ENCODE measurements around the gene ACOX1.

ACOX1 gene

DNA sequence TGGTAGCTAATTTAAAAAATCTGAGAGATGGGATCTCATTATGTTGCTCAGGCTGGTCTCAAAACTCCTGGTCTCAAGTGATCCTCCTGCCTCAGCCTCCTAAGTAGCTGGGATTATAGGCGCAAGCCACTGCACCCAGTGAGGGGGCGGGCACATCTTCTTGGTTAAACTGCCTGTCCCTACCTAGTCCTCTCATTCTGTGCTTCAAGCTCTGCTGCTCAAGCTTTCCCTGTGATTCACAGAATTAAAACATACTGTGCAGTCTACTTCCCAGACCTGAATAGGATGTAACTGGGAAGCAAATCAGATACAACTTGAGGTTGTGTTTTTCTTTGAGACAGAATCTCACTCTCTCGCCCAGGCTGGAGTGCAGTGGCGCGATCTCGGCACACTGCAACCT, 76.6 kb downstream of the ACOX1 start:
- no peak for DNase-seq

DNA sequence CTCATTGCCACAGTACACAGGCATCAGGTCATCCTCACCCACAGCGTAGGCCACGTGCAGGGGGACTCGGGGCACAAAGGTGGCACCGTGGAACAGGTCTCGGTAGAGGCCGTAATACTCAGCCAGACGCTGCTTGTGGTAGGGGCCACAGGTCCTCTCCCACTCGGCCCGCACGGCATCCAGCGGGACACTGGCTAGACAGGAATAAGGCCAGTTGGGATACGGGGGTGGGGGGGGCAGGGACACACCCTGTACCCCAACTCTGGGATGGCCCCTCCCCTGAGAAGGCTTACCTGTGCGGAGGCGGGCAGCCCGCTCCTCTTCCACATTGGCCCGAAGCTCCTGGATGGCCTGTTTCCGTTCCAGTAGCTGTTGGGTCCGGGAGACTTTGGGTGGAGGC, 77.2 kb downstream of the ACOX1 start:
- no peak for DNase-seq

DNA sequence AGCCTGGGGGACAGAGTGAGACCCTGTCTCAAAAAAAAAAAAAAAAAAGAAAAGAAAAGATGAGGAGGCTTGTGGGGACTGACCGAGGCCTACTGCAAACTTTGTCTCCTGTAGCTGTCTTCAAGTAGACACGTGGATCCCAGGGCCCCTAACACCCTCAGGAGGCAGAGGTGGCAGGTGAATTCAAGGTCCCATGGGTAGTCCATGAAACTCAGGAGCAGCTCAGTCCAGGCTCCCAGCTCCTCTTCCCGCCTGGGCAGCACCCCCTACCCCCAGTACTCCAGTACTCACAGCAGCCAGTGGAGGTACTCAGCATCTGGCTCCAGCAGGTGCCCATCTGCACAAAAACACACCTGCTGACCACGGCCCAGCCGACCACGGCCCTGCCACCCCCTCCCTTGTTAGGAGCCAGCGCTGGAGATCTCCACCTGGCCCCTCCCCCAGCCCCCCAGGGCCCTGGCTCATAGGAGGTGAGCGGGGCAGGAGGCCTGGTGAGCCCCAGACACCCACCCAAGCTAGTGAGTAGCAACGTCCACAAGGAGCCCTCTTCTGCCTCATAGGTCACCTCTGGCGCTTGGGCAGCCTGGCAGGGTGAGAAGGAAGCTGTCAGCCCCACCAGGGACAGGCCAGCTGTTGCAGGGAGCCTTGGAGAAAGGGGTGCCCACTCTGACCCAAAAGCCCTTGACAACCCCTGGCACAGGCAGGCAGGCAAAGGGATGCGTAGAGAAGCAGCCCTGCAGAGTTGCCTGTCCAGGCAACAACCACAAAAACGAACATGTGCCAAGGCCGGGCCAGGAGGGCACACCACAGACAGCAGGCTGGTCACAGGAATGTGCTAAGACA, 78.1 kb downstream of the ACOX1 start:
- no peak for DNase-seq

DNA sequence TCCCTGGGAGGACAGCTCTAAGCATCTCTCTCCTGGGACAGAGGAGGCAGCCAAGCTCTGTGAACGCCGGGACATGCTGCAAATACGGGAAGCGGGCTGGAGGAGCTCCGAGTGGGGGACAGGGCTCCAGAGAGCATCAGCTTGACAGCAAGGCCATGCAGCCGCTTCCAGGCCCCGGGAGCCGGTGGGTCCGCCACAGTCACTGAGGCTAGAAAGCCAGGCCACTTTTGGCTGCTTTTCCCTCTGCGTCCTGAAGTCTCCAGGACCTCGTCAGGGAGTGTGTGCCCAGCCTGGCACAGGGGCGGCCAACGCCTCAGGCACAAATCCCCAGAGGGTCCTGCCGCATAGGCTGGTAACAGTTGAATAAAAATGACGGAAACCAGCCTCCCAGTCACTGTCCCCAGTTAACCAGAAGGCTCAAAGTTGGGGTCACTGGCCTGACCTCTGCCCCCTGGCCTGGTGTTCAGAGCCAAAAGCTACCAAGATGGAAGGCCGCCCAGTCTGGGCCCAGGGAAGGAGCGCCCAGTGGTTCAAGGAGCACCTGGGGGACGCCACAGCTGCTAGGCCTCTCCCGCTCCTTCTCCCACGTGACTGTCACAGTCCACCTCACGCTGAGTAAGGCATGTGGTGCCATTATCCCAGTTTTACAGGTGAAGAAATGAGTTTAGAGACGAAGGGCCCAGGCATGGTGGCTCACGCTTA, 79.0 kb downstream of the ACOX1 start:
- no peak for DNase-seq

DNA sequence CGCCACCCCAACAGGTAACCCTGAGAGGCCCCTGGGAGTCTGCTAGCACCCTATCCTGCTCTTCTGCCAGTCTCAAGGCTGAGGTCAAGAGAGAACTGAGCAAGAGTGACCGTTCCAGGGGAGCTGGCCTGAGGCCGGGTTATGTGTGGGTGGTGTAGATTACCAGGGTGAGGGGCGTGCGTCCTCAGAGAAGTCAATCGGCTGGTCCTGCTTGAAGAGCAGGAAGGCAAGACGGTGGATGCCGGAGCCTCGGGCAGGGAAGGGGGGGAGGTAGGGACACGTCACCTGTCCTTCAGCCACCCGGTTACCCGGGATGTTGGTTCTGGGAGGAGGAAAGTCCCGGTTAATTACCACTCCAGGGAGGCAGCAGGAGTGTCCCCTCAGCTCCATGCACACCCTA, 79.6 kb downstream of the ACOX1 start:
- no peak for DNase-seq

DNA sequence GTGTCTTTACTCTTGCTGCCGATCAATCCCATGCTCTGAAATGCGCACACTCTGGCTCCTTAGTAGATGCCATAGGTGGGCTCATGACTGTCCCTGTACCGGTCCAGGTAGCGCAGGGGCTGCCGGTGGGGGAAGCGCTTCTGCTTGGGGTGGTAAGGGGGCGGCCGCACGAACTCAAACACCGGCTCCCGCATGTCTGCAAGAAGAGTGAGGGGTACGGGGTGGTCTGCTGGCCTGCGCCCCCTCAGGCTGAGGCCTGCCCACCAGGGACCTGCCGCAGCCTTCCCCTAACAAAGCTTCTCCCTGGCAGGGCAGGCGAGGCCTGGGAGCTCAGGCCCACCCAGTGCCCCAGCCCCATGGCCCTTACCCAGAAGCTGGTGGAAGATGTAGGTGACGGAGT, 80.2 kb downstream of the ACOX1 start:
- no peak for DNase-seq

DNA sequence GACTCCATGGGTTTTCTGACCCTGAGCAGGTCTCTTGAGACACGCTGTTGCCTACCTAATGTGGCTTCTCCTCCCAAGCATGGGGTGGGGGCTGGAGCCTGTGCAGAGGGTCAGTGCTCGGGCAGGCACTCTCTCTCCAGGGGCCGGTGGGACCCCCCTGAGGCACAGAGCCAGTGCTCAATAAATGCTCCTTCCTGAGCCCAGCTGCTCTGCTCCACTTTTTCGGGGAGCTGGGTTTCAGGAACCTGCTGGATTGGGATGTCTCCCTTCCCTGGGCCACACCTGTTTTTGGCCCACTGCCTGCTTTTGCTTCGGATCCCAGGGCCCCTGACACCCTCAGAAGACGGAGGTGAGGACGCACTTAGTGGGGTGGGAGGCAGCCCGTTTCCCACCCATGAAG, 80.9 kb downstream of the ACOX1 start:
- DNase-seq: no peak

DNA sequence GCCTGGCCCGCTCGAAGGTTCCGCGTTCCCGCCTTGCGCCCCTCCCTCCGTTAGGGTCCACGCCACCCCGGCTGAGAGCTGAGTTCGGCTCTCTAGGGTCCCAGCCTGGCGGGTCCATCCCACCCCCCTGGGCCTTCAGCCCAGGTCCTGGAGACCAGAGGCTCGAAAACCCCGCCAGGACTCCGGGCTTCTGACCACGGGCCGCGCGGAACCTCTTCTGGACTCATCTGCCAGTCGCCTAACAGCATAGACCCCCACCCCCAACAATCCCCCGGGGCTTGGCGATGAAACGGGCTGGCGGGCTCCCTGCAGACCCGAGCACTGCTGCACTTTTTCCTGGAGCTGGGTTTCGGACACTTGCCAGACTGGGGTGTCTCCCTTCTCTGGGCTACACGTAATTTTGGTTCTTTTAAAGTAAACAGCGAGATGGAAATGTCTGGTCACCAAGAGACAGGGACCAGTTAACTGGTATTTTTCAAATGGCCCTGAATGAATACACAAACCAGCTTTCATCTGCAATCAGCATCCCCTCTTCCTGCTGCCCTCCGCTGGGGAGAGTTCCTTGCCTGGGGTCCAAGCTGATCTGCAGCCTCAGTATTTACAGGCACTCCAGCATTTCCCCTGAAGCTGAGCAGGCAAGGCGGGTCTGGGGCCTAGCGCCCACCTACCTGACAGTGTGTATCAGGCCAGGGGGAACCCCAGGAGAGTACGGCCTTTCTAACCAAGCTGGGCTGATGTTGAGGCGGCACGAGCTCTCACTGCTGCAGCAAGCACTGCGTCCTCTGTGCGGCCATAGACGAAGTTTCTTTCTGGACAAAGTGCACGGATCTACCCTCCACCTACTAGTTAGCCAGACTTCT, 81.6 kb downstream of the ACOX1 start:
- no peak for DNase-seq

DNA sequence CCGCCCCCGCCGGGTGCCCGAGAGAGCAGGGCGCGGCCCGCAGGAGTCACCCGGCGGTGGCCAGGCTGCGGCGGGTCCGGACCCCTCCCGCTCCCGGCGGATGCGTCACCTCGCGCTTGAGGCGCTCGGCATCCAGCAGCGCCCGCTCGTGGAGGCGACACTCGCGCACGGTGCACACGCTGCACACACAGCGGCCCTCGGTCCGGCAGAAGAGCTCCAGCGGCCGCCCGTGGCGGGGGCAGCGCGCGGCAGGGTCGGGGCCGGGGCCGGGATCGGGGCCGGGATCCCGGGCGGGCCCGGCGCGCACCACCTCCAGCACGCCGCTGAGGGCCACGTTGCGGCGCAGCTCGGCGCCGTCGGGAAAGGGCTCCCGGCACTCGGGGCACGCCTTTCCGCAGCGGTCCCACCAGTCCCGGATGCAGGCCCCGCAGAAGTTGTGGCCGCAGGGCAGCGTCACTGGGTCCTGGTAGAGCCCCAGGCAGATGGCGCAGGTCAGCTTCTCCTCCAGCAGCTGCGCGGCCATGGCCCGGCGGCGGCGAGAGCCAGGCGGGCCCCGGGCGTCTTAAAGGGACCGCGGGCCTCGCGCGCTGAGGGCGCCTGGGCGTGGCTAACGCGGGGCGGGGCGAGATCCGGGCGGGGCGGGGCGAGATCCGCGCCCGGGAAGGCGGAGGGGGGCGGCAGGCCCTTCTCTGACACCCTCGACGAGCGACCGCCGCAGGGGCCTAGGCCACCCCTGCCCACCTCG, 82.4 kb downstream of the ACOX1 start, which contains the start of gene TRIM65:
TRIM65 (minus strand) TSS at position 537 of the 745 bp plus-strand sequence; CDS start at position 523, 14 bp downstream.
- DNase-seq: peak; percentile 81

DNA sequence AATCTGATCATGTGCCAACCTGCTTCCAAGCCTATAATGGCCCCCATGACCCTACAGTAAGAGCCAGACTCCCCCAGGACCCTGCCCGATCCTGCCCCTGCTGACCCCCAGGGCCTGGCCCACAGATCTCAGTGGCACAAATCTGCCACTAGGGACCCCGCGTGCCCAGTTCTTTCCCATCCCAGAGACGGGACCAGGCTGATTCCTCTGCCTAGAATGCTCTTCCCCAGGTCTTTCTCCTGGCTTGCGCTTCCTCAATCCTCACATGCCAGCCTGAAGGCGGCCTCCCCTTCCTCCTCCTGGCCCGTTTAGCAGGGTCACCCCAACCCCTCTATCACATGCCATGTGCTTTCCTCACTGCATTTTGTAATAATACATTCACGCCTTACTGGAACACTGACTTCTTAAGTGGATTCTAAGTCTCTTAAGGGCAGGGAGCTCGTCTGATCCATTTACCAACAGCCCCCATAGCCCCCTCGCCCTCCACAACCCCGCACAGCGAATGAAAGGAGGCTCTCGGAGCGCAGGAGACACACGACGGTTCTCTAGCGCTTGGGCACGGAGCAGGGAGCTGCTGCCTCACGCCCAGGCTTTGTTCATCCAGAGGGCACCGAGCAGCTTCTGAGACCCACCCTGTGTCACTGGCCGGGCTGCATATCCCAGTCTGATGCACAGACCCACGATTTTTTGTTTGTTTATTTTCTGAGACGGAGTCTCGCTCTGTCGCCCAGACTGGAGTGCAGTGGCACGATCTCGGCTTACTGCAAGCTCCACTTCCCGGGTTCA, 83.4 kb downstream of the ACOX1 start:
- no peak for DNase-seq

DNA sequence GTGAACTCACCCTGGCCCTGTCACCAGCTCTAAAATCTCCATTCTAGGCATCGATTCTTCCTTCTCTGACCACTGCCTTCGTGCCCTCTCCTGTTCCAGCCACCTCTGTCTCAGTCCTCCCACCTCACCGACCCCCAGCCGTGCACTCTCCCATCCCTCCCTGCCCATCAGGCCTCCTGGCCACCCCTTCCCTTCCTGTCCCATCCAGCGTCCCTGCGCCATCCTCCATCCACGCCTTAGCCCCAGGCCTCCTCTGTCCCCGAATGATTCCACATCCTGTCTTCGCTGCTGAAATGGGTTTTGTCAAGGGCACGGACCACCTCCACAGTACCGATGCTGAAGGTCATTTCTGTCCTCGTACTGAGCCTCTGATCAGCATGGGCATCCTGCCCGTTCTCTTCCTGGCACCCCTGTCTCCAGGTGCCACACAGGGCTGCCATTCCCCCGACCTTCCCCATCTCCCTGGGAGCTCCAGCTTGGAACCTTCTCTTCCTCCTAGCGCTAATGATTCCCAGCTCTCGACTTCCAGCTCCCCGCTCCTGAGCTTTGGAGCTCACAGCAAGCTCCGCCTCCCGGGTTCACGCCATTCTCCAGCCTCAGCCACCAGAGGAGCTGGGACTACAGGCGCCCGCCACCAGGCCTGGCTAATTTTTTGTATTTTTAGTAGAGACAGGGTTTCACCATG, 84.8 kb downstream of the ACOX1 start:
- DNase-seq: no peak

DNA sequence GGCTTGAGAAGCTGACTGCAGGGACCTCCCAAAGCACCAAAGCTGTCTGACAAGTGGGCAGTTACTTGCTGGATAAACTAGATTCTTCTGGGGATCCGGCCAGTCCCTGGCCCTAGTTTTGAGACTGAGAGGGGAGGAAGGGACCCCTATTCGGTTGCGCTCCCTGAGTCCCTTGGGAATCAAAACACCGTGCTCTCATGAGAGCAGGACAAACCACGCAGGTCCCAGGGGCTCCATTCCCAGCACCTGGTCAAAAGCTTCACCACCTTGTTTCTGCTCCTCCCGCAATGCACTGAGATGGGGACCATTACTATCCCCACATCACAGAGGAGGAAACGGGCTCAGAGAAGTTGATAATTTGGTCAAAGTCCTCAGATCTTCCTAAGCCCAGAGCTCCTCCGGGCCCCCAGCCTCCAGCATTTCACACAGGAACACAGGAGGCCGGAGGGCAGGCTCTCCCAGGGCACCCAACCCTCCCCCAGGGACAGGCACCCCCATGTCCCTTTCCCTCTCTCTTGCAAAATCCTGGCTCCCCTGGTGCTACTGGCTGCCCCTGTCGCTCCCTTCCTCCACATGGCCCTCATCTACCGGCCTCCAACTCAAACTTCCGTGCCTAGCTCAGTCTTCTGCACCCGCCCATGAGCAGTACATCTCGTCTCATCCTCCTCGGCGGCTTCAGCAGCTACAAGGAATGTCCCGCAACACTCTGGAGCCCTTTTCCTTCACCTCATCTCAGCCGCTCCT, 85.5 kb downstream of the ACOX1 start:
- DNase-seq: no peak

DNA sequence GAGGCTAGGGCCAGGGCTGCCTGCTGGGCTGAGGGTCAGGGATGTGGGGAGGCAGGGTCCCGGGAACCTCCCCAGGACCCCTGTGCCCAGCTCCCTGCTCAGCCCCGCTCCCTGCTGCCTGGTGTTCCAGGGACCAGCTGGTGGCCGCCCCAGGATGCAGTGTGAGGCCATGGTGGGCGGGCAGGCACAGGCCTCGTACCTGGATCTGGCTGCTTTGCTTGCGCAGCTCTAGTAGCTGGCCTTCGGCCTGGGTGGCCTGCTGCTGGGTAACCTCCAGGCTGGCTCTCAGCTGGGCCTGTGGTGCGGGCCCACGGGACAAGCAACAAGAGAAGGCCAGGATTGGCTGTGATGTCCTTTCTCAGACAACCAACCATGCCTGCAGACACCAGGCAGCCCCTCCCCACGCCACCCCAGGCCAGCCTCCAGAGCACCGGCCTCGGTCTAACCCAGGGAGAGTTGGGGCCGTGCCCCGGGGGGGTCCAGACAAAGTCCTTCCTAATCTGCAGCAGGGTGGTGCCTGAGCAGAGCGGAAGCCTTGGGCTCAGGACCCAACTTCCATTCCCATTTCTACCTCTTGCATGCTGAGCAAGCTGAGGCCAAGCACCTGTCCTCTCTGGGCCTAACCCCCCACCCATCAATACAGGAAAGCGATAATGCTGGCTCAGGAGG, 86.3 kb downstream of the ACOX1 start:
- no peak for DNase-seq

DNA sequence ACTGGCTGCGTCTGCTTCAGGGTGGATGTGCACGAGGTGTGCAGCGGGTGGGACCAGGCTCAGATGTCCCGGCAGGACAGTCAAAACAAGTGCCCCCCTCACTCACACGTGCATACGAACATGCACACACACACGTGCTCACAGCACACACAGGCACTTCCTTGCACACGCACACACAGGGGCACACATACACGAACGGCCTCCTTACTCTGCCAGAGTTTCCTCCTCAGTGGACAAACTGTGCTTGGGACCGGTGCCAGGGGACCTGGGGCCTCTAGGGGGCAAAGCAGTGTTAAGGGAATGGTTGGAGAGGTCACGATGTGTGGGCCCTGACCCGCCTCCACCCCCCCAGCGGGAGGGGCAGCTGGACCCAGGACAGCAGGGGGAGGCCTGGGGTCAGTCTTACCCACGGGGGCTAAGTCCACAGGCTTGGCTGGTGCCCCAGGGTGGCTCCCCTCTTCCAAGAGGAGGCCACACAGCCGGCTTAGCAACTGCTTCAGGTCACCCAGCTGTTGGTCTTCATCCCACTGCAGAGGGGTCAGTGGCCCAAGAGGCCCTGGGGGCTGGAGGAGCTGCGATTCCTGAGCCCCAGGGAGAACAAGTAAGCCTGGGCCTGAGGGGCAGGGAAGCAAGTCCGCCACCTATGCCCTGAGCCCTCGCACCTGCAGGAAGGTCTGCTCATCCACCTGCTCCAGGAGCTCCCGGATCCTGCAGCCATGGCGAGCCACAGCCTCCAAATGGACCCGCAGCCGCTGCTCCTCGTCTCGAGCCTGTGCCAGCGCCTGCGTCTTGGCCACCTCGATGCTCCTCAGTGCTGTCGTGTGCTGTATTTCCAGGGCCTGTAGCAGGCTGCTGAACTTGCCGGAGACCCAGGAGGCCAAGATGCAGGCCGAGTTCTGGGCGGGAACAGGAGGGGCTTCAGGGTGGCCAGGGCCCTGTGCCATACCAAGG, 87.1 kb downstream of the ACOX1 start:
- no peak for DNase-seq

All from activated naive CD4-positive, alpha-beta T cell treated with Interleukin-2 at 50 U/mL for 16 hours (primary cell).